ENCODE measurements around the gene SLC28A2. TPM values are rescaled to one million over a fixed set of nuclear protein-coding genes. Genes with fewer than 3 reads are reported as not detected.
"Not testable (repeated sequence)": the region's sequence is repeated elsewhere in the genome, so short reads cannot be mapped to it uniquely, and the experiment has no call there.

The SLC28A2 gene
- total RNA-seq, 1 donor from 2014 or later: not detected

DNA sequence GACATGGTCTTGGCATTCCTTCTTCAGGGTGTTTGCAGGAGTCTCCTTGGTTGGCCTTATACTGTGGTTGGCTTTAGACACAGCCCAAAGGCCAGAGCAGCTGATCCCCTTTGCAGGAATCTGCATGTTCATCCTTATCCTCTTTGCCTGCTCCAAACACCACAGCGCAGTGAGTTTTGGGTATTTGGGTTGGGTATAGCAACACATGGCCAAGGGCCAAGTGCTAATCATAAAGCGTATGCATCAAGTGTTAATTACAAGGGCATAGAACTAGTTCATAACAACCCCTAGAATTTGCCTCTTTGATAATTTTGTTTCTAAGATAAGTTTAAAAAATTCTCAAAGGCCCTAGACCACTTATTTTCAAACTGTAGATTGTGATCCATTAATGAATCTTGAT lies 11.8 kb downstream of the SLC28A2 start:
- DNase-seq: no peak

DNA sequence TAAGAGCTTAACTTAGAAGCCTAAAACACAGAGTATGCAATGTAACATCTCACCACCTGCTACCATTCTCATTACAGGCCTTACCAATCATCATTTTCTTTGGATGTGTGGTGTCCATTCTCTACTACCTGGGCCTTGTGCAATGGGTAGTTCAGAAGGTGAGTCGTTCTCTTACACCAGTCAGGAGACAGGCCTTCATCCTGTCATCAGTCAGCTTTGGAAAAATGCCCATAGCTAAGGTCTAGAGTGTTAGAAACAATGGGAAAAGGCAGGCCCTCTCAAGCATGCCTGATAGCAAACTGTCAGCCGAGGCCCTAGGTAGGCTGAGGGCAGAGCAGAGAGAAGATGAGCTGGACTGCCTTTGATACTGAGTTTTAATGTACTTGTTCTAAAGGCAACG lies 13.5 kb downstream of the SLC28A2 start:
- no peak for DNase-seq

DNA sequence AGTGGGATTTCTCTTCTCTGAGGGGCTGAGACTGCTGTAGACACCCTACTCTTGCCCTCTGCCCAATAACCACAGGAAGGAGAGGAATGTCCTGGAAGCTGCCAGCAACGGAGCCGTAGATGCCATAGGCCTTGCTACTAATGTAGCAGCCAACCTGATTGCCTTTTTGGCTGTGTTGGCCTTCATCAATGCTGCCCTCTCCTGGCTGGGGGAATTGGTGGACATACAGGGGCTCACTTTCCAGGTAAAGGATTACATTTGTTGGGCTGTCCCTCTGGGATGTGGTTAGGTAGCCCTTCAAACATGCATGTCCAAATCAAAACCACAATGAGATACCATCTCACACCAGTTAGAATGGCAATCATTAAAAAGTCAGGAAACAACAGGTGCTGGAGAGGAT lies 16.1 kb downstream of the SLC28A2 start:
- no peak for DNase-seq

DNA sequence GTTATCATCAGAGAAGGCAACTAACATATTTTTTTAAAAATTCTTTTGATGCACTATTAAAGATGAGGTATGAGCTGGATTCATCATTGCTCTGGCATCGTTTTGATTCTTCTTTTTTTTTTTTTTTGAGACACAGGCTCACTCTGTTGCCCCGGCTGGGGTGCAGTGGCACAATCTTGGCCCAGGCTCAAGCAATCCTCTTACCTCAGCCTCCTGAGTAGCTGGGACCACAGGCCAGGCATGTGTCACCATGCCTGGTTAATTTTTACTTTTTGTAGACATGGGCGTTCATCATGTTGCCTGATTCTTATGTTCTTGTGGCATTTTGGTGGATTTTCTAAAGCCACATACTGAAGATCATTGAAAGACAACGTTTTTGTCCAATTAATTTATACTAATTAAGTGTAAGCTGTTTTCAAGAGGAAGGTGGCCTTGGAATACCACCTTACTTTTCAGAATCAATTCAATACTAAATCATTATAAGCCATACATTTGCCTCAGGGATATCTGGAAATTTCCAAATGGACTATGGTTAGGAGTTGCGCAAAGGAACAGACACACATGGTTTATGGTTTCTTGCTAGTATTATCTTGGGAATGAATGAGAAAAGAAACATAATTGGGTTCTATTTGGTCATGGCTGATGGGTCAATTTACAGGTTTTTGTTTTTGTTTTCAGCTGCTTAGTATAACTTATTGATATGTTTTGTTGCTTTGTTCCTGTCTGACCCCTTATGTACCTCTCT lies 22.8 kb downstream of the SLC28A2 start:
- no peak for DNase-seq

DNA sequence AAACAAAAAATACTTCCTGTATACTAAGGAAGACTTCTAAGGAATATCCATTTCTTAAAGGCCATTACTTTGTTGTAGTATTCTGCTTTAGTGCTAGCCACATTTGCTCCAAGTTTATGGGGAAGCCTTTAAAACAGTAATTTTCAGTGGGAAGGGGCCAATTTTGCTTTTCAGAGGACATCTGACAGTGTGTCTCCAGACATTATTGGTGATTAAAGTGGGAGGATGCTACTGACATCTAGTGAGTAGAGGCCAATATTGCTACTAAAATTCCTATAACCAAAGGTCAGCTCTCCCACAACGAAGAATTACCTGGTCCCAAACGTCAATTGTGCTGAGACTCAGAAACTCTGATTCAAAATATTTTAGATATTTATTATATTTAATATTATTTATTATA lies 24.8 kb downstream of the SLC28A2 start:
- no peak for DNase-seq

DNA sequence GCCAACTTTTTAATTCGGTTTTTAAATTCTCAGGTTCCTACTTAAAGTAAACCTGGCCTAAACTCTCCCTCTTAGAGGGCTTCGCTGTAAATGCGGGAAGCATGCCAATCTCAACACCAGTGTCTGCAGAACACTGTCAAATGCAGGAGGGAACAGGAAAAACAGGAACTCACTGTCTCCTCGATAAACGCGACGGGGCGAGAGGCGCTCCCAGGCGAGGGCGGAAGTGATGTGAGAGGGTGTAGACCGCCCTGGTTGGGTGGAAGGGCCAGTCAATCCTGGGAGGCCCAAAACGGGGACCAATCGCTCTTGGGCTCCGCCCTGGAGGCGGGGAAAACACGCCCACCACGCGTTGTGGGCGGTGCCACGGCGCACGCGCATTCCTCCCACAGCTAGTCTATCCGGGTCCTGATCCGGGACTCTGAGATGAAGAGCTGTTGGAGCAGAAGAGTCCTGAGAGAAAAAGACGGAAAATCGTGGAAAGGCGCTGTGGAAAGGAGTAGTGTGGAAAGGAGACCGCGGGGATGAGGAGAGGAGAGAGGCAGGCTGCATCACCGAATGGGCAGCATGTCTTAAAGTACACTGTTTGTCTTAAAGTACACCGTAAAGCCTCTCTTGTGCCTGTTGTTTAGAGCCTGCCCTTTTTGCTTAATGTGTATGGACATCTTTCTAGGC lies 27.1 kb downstream of the SLC28A2 start:
- peak; percentile 96 for DNase-seq

DNA sequence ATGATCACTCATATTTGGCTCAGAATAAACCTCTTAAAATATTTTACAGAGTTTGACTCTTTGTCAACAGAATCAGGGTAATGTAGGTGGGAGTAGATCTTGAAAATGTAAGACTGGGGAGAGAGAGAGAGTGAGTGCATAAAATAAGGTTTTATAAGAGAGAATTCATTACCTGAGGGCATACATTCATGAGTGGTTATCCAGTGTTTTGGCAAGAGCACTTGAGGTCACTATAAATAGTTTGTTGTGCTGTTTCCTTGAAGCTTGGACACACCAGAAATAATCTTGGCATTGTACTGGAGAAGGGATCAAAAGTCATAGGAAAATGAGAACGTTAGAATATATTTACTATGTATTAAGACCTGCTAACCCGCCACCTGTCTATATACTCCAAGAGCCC lies 33.4 kb downstream of the SLC28A2 start:
- no peak for DNase-seq

DNA sequence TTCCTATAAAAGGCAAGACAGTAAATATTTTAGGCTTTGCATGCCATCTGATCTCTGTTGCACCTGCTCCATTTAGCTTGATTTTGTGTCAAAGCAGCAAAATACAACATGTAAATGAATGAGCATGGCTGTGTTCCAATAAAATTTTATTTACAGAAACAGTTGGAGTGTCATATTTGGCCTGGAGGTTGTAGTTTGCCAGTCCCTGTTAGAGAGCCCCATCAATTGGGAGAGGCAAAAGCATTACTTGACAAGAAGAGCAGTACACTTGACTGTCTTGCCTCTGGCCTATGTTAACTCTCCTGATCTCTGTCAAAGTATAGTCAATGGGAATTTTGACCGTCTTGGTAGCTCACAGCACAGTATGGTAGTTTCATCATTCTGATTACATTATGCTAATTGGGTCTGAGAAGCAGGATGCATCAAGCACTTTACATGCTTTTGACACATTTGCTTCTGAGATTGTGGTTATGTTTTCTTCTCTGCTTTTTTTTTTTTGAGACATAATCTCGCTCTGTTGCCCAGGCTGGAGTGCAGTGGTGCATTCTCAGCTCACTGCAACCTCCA lies 35.4 kb downstream of the SLC28A2 start:
- no peak for DNase-seq

DNA sequence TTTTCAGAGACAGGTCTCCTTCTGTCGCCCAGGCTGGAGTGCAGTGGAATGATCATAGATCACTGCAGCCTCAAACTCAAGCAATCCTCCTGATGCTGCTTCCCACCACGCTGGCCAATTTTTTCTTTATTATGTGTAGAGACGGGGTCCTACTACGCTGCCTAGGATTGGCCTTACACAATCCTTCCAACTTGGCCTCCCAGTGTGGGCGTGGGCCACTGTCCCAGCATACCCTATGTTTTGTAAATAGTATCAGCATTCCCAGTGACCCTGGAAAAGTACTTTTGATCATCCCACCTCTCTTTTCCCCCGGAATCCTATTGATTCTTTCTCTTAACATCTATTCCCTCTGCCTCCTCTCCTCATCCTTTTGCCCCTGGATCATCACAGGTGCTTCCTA lies 36.9 kb downstream of the SLC28A2 start:
- DNase-seq: no peak

DNA sequence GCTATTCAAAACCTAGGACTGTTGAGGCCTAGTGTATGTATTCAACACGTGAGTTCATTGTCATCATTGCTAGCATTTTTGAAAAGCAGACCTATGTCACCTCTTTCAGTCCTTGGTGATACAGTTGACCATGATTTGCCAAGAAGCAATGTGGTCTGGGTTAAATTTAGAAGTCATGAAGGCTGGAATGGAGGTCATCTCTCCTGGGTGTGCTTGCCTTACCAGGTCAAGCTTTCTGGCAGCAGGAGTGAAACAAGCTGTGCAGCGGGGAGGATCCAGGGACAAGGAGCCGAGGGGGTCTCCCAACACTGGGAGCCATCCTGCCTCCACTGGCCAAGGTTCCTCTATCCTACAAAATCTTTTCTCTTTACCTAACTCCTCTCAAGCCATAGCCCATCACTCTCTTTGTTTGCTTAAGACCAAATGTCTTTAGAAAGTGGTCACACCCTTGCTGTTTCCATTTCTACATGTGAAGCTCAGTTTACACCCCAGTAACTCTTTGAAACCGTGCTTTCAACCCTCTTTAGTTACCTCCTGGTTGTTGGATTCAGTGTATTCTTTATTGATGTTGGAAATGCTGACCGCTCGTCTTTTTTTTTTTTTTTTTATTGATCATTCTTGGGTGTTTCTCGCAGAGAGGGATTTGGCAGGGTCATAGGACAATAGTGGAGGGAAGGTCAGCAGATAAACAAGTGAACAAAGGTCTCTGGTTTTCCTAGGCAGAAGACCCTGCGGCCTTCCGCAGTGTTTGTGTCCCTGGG lies 40.0 kb downstream of the SLC28A2 start:
- no peak for DNase-seq

DNA sequence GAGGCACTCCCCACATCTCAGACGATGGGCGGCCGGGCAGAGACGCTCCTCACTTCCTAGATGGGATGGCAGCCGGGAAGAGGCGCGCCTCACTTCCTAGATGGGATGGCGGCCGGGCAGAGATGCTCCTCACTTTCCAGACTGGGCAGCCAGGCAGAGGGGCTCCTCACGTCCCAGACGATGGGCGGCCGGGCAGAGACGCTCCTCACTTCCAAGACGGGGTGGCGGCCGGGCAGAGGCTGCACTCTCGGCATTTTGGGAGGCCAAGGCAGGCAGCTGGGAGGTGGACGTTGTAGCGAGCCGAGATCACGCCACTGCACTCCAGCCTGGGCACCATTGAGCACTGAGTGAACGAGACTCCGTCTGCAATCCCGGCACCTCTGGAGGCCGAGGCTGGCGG lies 41.3 kb downstream of the SLC28A2 start:
- not testable (repeated sequence) for DNase-seq

DNA sequence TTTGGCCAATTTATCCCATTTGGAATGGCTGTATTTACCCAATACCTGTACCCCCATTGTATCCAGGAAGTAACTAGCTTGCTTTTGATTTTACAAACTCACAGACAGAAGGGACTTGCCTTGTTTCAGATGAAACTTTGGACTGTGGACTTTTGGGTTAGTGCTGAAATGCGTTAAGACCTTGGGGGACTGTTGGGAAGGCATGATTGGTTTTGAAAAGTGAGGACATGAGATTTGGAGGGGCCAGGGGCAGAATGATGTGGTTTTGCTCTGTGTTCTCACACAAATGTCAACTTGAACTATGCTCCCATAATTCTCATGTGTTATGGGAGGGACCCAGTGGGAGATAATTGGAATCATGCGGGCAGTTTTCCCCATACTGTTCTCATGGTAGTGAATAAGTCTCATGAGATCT lies 46.9 kb downstream of the SLC28A2 start:
- DNase-seq: not testable (repeated sequence)

DNA sequence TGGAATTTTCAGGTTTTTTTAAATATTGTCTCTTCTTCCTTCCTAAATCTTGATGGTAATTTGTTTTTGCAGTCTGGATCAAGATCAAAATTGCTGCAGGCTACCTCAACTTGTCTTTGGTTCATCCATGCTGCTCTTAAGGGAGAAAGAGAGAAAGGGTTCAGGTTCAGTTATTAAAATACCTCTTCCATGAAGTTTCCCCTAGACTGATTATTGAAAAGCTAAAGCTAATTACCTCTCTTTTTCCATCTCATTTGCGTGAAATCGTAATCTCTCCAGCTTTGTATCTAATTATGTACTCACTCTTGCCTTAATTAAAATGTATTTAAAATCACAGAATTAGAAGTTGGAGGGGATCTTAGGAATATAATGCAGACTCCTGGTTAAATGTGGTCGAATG lies 52.7 kb downstream of the SLC28A2 start:
- DNase-seq: no peak

DNA sequence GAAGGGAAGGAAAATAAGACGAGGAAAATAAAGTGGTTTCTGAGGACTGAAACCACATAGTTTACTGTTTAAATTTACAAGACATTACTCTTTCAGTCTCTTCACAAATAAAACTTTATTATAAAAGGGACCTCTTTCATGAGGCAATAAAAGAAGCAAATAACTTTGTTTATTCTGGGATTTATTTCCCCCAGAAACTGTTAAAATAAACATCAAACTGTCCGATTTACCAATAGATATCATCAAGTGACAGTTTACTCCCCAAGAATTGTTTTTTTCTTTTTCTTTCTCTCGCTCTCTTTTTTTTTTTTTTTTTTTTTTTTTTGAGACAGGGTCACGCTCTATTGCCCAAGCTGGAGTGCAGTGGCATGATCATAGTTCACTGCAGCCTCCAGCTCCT lies 54.1 kb downstream of the SLC28A2 start:
- no peak for DNase-seq

DNA sequence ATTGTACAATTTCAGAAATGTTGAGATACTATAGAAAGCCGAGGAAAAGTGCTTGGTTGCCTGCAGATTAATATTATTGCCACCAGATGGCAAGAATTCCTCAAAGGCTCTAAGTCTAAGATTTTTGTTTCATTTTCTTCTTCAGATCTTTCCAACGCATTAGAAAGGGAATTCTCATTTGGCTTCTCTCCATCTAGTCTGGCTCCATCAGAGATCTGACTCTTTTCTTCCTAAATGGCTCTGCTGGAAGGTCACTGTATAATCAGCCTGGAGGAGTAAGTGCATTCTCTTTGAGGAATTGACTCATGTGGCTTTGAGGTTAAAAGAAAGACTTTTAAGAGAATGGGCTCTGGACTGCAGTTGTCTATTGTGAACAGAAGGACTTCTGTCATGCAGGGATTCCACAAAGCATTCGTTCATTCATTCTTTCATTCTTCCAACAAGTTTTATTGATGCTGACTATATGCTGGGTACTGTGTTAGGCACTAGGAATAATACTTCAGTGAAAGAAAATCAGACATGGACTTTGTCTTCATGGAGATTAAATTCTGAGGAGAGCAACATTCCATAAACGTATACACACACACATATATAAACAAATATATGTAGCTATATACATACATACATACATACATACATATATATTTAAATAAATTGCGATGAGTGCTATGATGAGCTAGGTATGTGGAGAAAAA lies 55.3 kb downstream of the SLC28A2 start:
- no peak for DNase-seq

DNA sequence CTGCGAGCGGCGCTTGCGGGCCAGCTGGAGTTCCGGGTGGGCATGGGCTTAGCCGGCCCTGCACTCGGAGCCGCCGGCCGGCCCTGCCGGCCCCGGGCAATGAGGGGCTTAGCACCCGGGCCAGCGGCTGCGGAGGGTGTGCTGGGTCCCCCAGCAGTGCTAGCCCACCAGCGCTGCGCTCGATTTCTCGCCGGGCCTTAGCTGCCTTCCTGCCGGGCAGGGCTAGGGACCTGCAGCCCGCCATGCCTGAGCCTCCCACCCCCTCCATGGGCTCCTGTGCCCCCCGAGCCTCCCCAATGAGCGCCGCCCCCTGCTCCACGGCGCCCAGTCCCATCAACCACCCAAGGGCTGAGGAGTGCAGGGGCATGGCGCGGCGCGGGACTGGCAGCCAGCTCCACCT lies 62.1 kb downstream of the SLC28A2 start:
- not testable (repeated sequence) for DNase-seq

DNA sequence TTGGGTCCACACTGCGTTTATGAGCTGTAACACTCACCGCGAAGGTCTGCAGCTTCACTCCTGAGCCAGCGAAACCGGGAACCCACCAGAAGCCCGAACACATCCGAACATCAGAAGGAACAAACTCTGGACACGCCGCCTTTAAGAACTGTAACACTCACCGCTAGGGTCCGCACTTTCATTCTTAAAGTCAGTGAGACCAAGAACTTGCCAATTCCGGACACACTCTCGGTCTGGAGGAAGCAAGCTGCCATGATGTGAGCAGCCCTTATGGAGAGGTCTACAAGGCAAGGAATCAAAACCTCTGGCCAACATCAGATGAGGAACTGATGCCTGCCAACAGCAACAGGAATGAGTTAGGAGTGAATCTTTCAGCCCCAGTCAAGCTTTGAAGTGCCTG lies 62.9 kb downstream of the SLC28A2 start:
- no peak for DNase-seq

DNA sequence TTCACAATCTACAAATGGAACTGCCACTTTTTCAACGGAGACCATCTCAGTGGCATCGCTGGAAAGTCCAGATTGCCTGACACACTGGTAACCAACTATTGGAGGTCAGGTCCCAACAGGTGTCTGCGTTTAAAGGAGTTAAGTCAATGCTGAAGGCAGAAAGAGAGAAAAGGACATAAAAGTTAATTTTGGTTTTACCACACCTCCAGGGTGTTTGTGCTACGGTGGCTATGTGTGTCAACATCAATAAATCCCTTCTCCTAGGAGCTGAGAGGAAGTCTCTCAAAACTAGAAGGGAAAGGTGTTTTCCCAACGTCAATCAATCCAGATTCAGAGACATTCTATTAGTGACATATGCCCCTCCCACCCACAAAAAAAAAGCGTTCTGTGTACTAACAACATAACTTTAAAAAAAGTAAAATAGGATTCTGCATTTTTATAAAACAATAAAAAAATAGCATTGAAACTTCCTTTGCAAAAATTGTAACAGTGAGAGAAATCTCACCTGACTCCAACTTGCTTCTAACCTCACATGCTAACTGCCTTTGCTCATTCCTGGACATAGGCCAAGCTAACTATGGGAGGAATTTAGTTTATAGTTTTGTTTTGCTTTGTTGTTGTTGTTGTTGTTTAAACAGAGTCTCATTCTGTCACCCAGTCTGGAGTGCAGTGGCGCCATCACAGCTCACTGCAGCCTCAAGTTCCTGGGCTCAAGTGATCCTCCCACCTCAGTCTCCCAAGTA lies 67.6 kb downstream of the SLC28A2 start:
- DNase-seq: no peak

DNA sequence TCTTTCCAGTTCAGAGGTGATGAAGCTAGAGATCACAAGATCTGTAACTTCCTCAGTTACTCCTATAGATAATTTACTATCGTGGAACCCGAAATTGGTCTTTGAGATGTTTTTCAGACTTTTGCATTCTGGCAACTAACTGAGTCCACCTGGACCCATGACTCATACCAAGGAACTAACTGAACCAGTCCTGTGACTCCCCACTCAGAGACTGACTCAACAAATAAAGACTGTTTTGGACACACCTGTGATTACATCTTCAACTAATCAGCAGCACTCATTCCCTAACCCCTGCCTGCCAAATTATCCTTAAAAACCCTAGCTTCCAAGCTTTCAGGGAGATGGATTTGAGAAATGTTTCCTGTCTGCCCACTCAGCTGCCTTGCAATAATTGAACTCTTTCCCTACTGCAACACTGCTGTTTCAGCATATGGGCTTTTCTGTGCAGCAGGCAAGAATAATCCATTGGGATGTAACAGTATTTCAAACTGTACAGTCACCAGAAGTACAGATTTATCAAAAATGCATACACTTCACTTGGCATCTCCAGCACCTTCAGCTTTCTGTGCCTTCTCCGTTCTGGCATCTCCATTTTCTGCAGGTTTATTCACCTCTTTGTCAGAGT lies 68.7 kb downstream of the SLC28A2 start:
- DNase-seq: no peak

DNA sequence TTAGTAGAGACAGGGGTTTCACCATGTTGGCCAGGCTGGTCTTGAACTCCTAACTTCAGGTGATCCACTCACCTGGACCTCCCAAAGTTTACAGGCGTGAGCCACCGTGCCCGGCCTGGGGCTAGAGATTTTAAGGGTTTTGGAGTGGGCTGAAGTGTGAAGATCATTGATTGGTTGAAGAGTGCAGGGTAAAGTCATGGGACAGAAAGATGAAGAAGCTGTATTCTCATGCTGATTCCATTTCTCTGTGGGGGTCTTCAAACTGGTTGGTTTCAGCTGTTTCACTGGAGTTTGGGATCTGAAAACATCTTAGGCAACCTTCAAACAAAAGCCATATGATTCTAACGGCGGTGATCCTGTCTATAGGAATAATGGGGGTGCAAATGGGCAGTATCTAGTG lies 74.2 kb downstream of the SLC28A2 start:
- DNase-seq: no peak

DNA sequence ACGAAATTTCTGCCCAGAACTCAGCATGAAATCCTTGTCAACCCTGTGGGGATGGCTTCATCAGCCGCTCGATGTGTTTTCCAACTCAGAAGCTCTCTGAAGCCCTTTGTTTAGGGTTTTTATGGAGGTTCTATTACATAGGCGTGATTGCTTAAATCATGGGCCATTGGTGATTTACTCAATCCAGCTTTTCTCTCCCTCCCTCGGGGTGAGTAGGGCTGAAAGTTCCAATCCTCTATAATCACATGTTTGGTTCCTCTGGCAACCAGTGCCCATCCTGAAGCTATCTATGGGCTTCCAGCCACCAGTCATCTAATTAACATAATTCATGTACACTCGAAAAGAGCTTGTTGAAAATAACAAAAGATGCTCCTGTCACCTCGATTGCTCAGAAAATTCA lies 74.7 kb downstream of the SLC28A2 start:
- DNase-seq: peak; percentile 41

Data from occipital lobe (tissue), 2 donors.